ENCODE measurements around the gene CRELD2.

DNA sequence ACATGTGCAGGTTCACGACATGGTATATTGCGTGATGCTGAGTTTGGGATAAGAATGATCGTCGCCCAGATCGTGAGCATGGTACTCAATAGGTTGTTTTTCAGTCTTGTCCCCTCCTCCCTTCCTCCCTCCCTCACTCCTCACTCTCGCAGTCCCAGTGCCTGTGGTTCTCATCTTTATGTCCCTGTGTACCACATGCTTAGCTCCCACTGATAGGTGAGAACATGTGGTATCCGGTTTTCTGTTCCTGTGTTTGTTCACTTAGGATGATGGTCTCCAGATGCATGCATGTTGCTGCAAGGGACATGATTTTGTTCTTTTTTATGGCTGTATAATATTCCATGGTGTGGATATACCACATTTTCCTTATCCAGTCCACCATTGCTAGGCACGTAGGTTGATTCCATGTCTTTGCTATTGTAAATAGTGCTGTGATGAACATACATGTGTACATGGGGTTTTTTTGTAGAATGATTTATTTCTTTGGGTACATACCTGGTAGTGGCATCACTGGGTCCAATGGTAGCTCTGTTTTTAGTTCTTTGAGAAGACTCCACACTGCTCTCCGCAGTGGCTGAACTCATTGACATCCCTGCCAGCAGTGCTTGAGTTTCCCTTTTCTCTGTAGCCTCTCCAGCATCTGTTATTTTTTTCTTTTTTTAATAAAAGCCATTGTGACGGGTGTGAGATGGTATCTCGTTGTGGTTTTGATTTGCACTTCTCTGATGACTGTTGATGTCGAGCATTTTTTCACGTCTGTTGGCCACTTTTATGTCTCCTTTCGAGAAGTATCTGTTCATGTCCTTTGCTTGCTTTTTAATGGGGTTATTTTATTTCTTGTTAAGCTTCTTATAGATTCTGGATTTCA lies 48.4 kb upstream of the CRELD2 start:
- TF ChIP-seq, protein P1, sequence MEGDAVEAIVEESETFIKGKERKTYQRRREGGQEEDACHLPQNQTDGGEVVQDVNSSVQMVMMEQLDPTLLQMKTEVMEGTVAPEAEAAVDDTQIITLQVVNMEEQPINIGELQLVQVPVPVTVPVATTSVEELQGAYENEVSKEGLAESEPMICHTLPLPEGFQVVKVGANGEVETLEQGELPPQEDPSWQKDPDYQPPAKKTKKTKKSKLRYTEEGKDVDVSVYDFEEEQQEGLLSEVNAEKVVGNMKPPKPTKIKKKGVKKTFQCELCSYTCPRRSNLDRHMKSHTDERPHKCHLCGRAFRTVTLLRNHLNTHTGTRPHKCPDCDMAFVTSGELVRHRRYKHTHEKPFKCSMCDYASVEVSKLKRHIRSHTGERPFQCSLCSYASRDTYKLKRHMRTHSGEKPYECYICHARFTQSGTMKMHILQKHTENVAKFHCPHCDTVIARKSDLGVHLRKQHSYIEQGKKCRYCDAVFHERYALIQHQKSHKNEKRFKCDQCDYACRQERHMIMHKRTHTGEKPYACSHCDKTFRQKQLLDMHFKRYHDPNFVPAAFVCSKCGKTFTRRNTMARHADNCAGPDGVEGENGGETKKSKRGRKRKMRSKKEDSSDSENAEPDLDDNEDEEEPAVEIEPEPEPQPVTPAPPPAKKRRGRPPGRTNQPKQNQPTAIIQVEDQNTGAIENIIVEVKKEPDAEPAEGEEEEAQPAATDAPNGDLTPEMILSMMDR (IDR thresholded peaks at IDR 0.05; ENCODE audit: insufficient read depth, low read length, poor library complexity, severe bottlenecking): no peak
- TF ChIP-seq EZH2phosphoT487 (conservative IDR thresholded peaks at IDR 0.05; ENCODE audit: low read length): no peak

Measured in SU-DHL-6 (cell line).